Neural crest cell (in vitro differentiated cells): ENCODE measurements around the gene ELOB. TPM values are rescaled to one million over a fixed set of nuclear protein-coding genes. Genes with fewer than 3 reads are reported as not detected.

ENCODE experiments used
- DNase-seq: peaks from one replicate; pipeline ENCODE4 v3.0.0; 2021; ENCODE audit warnings: low read depth, mixed read lengths, low spot score
- H3K27ac Mint-ChIP-seq: one replicate; pipeline ENCODE4 v1.8.0; 2021; ENCODE audit warnings: mild to moderate bottlenecking, mixed read lengths; ENCODE audit not compliant: unreplicated experiment
- H3K27me3 Mint-ChIP-seq: 2 replicates; pipeline ENCODE4 v1.8.0; 2021; ENCODE audit warnings: low read depth, mild to moderate bottlenecking, mixed read lengths
- H3K36me3 Mint-ChIP-seq: 2 replicates; pipeline ENCODE4 v1.8.0; 2021; ENCODE audit warnings: low read depth, mild to moderate bottlenecking, mixed read lengths
- H3K4me1 Mint-ChIP-seq: 2 replicates; pipeline ENCODE4 v1.8.0; 2021; ENCODE audit warnings: mixed read lengths
- H3K4me3 Mint-ChIP-seq: one replicate; pipeline ENCODE4 v1.8.0; 2021; ENCODE audit warnings: mild to moderate bottlenecking, mixed read lengths
- H3K9me3 Mint-ChIP-seq: 2 replicates; pipeline ENCODE4 v1.8.0; 2021; ENCODE audit warnings: mixed read lengths
- total RNA-seq: library from RNA; stranded (reverse); gene quantifications from 2 replicates; pipeline ENCODE4 v1.2.1, GENCODE V29; 2021
- TF ChIP-seq, protein P1 (sequence below): fragments of 200-600 bp; sonication (generic); conservative IDR thresholded peaks from 2 replicates; pipeline ENCODE4 v1.5.0; 2021; ENCODE audit warnings: antibody characterized with exemption, mild to moderate bottlenecking

ELOB gene
- total RNA-seq, 1 donor from 2014 or later: 261 TPM

- H3K9me3 Mint-ChIP-seq: no peaks in the 10 kb centered on the region
- no peak for DNase-seq
- TF ChIP-seq, protein P1, sequence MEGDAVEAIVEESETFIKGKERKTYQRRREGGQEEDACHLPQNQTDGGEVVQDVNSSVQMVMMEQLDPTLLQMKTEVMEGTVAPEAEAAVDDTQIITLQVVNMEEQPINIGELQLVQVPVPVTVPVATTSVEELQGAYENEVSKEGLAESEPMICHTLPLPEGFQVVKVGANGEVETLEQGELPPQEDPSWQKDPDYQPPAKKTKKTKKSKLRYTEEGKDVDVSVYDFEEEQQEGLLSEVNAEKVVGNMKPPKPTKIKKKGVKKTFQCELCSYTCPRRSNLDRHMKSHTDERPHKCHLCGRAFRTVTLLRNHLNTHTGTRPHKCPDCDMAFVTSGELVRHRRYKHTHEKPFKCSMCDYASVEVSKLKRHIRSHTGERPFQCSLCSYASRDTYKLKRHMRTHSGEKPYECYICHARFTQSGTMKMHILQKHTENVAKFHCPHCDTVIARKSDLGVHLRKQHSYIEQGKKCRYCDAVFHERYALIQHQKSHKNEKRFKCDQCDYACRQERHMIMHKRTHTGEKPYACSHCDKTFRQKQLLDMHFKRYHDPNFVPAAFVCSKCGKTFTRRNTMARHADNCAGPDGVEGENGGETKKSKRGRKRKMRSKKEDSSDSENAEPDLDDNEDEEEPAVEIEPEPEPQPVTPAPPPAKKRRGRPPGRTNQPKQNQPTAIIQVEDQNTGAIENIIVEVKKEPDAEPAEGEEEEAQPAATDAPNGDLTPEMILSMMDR: no peak
- H3K4me3 Mint-ChIP-seq: peak overlapping the region; percentile 95
- peaks cover 6% of the 10 kb centered on the region for H3K27me3 Mint-ChIP-seq
- no peak overlapping the region for H3K27ac Mint-ChIP-seq
- H3K4me1 Mint-ChIP-seq: peaks cover 34% of the 10 kb centered on the region
- peaks cover 7% of the 10 kb centered on the region for H3K36me3 Mint-ChIP-seq
These were observed 27.1 kb downstream of the ELOB start for GRCh38 chr16:2749936-2750335.

- peak overlapping the region; percentile 59 for H3K4me3 Mint-ChIP-seq
- H3K27ac Mint-ChIP-seq: no peak overlapping the region
- H3K9me3 Mint-ChIP-seq: no peaks in the 10 kb centered on the region
- H3K36me3 Mint-ChIP-seq: peaks cover 5% of the 10 kb centered on the region
- H3K4me1 Mint-ChIP-seq: peaks cover 29% of the 10 kb centered on the region
- H3K27me3 Mint-ChIP-seq: peaks cover 5% of the 10 kb centered on the region
- DNase-seq: no peak
- TF ChIP-seq, protein P1: no peak
These were observed 27.6 kb downstream of the ELOB start for GRCh38 chr16:2749476-2749875.

GRCh38 chr16:2748757-2749455, 28.2 kb downstream of the ELOB start:
- Mint-ChIP-seq H3K27me3 (peaks cover 5% of the 10 kb centered on the region), H3K4me3 (no peak overlapping the region), H3K9me3 (no peaks in the 10 kb centered on the region), H3K4me1 (peaks cover 24% of the 10 kb centered on the region), H3K36me3 (peaks cover 2% of the 10 kb centered on the region), H3K27ac (no peak overlapping the region)
- DNase-seq: no peak
- TF ChIP-seq, protein P1: no peak

GRCh38 chr16:2745961-2746360, 31.1 kb downstream of the ELOB start:
- Mint-ChIP-seq H3K9me3 (no peaks in the 10 kb centered on the region), H3K36me3 (no peaks in the 10 kb centered on the region)

DNA sequence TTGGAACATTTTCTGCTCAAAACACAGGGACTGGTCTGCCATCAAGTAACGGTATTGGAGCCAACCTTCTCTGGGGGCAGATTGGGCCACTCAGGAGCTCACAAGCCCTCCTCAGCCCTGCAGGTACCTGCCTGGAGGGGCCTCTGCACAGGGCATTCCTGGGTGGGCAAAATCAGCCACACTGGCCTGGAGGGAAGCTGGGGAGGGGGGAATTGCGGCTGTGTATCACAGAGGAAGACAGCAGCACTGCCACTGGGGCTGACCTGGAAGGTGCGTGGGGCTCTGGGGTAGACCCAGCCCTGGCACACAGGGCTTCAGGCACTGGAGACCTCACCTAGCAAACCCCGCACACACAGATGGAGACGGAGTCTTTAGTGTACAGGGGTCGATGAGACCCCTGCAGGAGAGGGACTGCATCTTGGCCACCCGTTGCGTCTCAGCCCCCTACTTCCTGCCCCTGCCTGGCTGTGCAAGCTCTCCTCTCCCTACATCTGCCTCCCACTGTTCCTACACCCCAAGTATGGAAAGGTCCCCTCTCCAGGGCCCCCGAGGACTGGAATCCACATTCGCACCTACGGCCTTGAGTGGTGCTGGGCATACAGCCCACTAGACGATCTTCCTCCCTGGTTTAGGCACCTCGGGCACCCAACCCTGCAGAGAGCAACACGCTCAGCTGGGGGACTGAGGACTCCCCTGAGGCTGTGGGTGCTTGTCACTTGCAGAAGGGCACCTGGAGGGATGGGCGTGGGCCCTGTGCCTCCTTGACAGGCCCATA, 31.8 kb downstream of the ELOB start:
- H3K27ac Mint-ChIP-seq: no peak overlapping the region
- no peak for DNase-seq
- H3K27me3 Mint-ChIP-seq: no peaks in the 10 kb centered on the region
- H3K4me1 Mint-ChIP-seq: peaks cover 3% of the 10 kb centered on the region
- TF ChIP-seq, protein P1: no peak
- no peaks in the 10 kb centered on the region for H3K36me3 Mint-ChIP-seq
- H3K4me3 Mint-ChIP-seq: peak overlapping the region; percentile 23
- H3K9me3 Mint-ChIP-seq: no peaks in the 10 kb centered on the region

More at GRCh38 chr16:2745961-2746360, 31.1 kb downstream of the ELOB start:
- no peak overlapping the region for H3K4me3 Mint-ChIP-seq
- no peaks in the 10 kb centered on the region for H3K27me3 Mint-ChIP-seq
- DNase-seq: no peak
- peaks cover 9% of the 10 kb centered on the region for H3K4me1 Mint-ChIP-seq
- TF ChIP-seq, protein P1: no peak
- no peak overlapping the region for H3K27ac Mint-ChIP-seq
